NCI-H2171 treated with DMSO at 0.1 percent for 48 hours (cell line): ENCODE measurements around the gene CLK2.
"Not testable (repeated sequence)": the region's sequence is repeated elsewhere in the genome, so short reads cannot be mapped to it uniquely, and the experiment has no call there.

Source experiments
- DNase-seq: peaks from one replicate; lab custom pipeline; 2025; lab: John Stamatoyannopoulos, UW

Gene CLK2

GRCh38 chr1:155241841-155242264, 31.5 kb downstream of the CLK2 start:
- DNase-seq, result no peak

DNA sequence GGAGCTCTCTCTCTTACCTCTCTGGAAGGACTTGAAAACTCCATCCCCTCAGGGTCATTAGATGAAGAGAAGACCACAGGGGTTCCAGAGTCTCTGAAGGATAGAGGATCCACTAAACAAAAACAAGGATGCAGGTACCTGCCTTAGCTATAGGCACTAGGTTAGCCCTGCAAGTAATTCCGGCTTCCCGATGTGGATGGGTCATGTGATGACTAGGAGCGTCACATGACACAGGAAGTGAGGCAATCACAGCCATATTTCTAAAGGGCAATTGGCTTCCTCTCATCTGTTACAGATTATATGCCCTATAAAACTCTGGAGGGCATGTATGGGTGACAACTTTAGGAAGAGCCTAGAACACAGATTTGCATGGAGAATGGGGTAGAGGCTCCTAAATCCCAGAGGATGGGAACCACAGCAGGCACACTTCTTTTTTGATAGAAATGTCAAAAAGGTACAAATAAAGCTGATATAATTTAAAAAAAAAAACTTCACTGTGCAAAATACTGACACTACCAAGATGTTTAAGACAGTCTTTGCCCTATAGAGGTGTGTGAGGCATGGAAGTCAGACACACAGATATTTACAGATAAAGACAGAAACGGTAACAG, 32.1 kb downstream of the CLK2 start:
- DNase-seq, result peak; percentile 76

GRCh38 chr1:155236451-155236850, 36.9 kb downstream of the CLK2 start:
- no peak for DNase-seq

GRCh38 chr1:155235375-155235774, 37.9 kb downstream of the CLK2 start:
- DNase-seq, result not testable (repeated sequence)

- DNase-seq, result not testable (repeated sequence)
Measured at GRCh38 chr1:155233502-155233901, 39.8 kb downstream of the CLK2 start.

GRCh38 chr1:155232001-155232978, 41.0 kb downstream of the CLK2 start:
- not testable (repeated sequence) for DNase-seq

DNA sequence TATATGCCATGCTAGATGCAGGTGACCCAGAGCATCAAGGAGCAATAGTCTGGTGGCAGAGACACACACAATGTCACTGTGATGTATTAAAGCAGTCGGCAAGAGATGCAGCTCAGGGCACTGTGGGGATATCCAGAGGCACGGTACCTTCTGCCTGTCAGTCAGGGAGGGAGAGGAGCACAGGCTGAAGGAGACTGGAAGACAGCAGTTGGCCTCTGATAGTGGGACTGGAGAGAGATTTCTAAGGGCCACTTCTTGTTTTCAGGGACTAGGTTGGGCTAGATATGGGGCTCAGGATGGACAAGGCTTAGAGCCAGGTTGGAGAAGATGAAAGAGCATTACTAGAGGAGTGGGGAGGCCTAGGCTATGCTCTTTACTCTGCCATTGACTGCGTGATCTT, 42.0 kb downstream of the CLK2 start:
- not testable (repeated sequence) for DNase-seq

- no peak for DNase-seq
Measured at GRCh38 chr1:155228096-155228427, 45.2 kb downstream of the CLK2 start.

GRCh38 chr1:155227261-155228095, 45.8 kb downstream of the CLK2 start:
- peak; percentile 99 for DNase-seq

GRCh38 chr1:155226910-155227260, 46.4 kb downstream of the CLK2 start:
- peak; percentile 73 for DNase-seq

GRCh38 chr1:155226188-155226909, 47.0 kb downstream of the CLK2 start:
- peak; percentile 86 for DNase-seq

DNA sequence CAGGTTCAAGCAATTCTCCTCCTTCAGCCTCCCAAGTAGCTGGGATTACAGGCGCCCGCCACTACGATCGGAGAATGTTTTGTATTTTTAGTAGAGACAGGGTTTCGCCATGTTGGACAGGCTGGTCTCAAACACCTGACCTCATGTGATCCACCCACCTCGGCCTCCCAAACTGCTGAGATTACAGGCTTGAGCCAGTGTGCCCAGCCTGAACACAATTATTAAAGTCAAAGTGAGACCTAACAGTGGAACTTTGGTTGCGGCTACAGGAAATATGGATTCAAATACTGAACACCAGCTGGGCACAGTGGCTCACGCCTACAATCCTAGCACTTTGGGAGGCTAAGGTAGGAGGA, 47.9 kb downstream of the CLK2 start:
- DNase-seq, result not testable (repeated sequence)

GRCh38 chr1:155223047-155223446, 50.3 kb downstream of the CLK2 start:
- no peak for DNase-seq

- DNase-seq, result not testable (repeated sequence)
Measured at GRCh38 chr1:155220211-155220965, 52.9 kb downstream of the CLK2 start.

- DNase-seq, result peak; percentile 50
Measured at GRCh38 chr1:155219592-155220031, 53.7 kb downstream of the CLK2 start.

DNA sequence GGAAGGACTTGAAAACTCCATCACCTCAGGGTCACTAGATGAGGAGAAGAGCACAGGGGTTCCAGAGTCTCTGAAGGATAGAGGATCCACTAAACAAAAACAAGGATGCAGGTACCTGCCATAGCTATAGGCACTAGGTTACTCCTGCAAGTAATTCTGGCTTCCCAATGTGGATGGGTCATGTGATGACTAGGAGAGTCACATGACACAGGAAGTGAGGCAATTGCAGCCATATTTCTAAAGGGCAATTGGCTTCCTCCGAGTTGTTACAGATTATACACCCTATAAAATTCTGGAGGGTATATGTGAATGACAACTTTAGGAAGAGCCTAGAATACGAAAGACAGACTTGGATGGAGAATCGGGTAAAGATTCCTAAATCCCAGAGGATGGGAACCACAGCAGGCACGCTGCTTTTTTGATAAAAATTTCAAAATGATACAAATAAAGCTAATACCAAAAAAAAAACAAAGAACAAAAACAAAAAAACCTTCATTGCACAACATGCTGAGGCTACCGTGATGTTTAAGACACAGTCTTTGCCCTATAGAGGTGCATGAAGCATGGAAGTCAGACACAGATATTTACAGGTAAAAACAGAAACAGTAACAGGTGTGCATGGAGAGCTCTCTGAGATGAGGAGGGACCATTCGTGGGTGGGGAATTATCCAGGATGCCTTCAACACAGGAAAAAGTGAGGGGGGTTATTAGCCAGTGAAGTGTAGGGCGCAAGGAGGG, 54.3 kb downstream of the CLK2 start:
- DNase-seq, result peak; percentile 63

DNA sequence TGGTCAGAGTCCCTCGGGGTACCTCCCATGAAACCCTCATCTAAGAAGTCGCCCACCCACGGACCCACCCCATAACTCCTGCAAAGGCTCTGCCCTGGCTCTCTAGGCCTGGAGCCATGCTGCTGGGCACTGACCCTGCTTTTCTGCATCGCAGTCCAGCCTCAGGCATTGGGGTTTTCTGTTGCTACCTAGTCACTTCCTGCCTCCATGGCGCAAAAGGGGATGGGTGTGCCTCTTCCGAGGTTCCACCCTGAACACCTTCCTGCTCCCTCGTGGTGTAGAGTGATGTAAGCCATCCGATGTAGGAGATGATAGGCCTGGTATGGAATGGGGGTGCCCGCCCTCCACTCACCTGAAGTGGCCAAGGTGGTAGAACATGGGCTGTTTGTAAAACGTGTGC, 58.6 kb downstream of the CLK2 start:
- not testable (repeated sequence) for DNase-seq
